ENCODE measurements around the gene CCND1.

DNA sequence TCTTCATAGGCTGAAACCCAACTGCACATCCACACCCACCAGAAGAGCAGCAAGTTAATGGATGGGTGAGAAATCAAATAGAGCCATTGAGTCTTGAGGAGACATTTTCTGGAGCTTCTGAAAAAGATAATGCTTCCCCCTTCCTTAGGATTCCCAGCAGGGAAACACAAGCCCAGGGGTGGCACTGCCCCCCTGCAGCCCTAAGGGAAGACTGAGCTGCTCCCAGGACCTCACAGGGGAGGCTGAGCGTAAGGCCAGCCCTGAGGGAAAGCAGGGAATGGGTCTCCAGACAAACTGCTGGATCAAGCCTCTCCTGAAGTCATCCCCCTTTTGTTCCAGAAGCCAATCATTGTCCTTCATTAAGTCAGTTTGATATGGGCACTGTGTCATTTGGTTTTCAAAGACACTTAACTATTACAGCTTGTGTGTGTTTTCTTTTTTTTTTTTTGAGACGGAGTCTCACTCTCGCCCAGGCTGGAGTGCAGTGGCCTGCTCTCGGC lies 19.1 kb downstream of the CCND1 start:
- TF ChIP-seq, protein P1, sequence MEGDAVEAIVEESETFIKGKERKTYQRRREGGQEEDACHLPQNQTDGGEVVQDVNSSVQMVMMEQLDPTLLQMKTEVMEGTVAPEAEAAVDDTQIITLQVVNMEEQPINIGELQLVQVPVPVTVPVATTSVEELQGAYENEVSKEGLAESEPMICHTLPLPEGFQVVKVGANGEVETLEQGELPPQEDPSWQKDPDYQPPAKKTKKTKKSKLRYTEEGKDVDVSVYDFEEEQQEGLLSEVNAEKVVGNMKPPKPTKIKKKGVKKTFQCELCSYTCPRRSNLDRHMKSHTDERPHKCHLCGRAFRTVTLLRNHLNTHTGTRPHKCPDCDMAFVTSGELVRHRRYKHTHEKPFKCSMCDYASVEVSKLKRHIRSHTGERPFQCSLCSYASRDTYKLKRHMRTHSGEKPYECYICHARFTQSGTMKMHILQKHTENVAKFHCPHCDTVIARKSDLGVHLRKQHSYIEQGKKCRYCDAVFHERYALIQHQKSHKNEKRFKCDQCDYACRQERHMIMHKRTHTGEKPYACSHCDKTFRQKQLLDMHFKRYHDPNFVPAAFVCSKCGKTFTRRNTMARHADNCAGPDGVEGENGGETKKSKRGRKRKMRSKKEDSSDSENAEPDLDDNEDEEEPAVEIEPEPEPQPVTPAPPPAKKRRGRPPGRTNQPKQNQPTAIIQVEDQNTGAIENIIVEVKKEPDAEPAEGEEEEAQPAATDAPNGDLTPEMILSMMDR (IDR thresholded peaks at IDR 0.05; ENCODE audit: low read depth, low read length, poor library complexity, severe bottlenecking): no peak
- no peak for TF ChIP-seq EZH2phosphoT487 (IDR thresholded peaks at IDR 0.05; ENCODE audit: borderline replicate concordance, low read length)

Measured in DOHH2 (cell line).